ENCODE data around the gene KLF14. TPM values are rescaled to one million over a fixed set of nuclear protein-coding genes. Genes with fewer than 3 reads are reported as not detected.
A peak's percentile ranks its signal among the peaks of the same experiment; 100 is the strongest.

KLF14 gene
- polyA plus RNA-seq, 2 donors, result not detected

GRCh38 chr7:130748531-130749389 is 14.8 kb upstream of the KLF14 start:
- no peaks in the 10 kb centered on the region for H3K4me1 ChIP-seq (ENCODE audit: control insufficient read depth in 2 of 2, insufficient read depth in 2 of 2, low read length in 1 of 2)
- H3K4me3 ChIP-seq (ENCODE audit: low read depth in 1 of 2, low read length in 2 of 2), result no peak overlapping the region
- peaks cover 0 to 3% of the 10 kb centered on the region in 2 donors for H3K27me3 ChIP-seq (ENCODE audit: control insufficient read depth in 1 of 2, insufficient read depth in 2 of 2, low read length in 2 of 2)
- no peaks in the 10 kb centered on the region for H3K36me3 ChIP-seq (ENCODE audit: control insufficient read depth in 2 of 2, insufficient read depth in 2 of 2, low read length in 1 of 2)
- WGBS, 2 donors, result 90 to 94% methylated on average over 5 of the region's 5 CpGs
- H3K27ac ChIP-seq (ENCODE audit: low read depth in 2 of 2, low read length in 1 of 2), result no peak overlapping the region
- no peaks in the 10 kb centered on the region for H3K9me3 ChIP-seq (ENCODE audit: control insufficient read depth in 2 of 2, insufficient read depth in 1 of 2, low read depth in 1 of 2, low read length in 1 of 2)

- Histone ChIP-seq H3K36me3 (ENCODE audit: control insufficient read depth in 2 of 2, insufficient read depth in 2 of 2, low read length in 1 of 2) (no peaks in the 10 kb centered on the region), H3K4me1 (ENCODE audit: control insufficient read depth in 2 of 2, insufficient read depth in 2 of 2, low read length in 1 of 2) (no peaks in the 10 kb centered on the region), H3K9me3 (ENCODE audit: control insufficient read depth in 2 of 2, insufficient read depth in 1 of 2, low read depth in 1 of 2, low read length in 1 of 2) (no peaks in the 10 kb centered on the region), H3K4me3 (ENCODE audit: low read depth in 1 of 2, low read length in 2 of 2) (no peak overlapping the region), H3K27me3 (ENCODE audit: control insufficient read depth in 1 of 2, insufficient read depth in 2 of 2, low read length in 2 of 2) (peaks cover 2 to 3% of the 10 kb centered on the region in 2 donors), H3K27ac (ENCODE audit: low read depth in 2 of 2, low read length in 1 of 2) (no peak overlapping the region)
- 30 to 39% methylated on average over 3 of the region's 3 CpGs for WGBS, 2 donors
Measured at GRCh38 chr7:130741331-130741995, 7.5 kb upstream of the KLF14 start.

GRCh38 chr7:130740606-130741005 is 6.6 kb upstream of the KLF14 start:
- Histone ChIP-seq H3K4me3 (ENCODE audit: low read depth in 1 of 2, low read length in 2 of 2) (no peak overlapping the region), H3K9me3 (ENCODE audit: control insufficient read depth in 2 of 2, insufficient read depth in 1 of 2, low read depth in 1 of 2, low read length in 1 of 2) (no peaks in the 10 kb centered on the region), H3K27me3 (ENCODE audit: control insufficient read depth in 1 of 2, insufficient read depth in 2 of 2, low read length in 2 of 2) (peaks cover 4 to 5% of the 10 kb centered on the region in 2 donors), H3K27ac (ENCODE audit: low read depth in 2 of 2, low read length in 1 of 2) (no peak overlapping the region), H3K4me1 (ENCODE audit: control insufficient read depth in 2 of 2, insufficient read depth in 2 of 2, low read length in 1 of 2) (no peaks in the 10 kb centered on the region), H3K36me3 (ENCODE audit: control insufficient read depth in 2 of 2, insufficient read depth in 2 of 2, low read length in 1 of 2) (no peaks in the 10 kb centered on the region)
- WGBS, 2 donors, result 66 to 76% methylated on average over 4 of the region's 4 CpGs

- Histone ChIP-seq H3K4me1 (ENCODE audit: control insufficient read depth in 2 of 2, insufficient read depth in 2 of 2, low read length in 1 of 2) (no peaks in the 10 kb centered on the region), H3K36me3 (ENCODE audit: control insufficient read depth in 2 of 2, insufficient read depth in 2 of 2, low read length in 1 of 2) (no peaks in the 10 kb centered on the region), H3K27ac (ENCODE audit: low read depth in 2 of 2, low read length in 1 of 2) (no peak overlapping the region), H3K9me3 (ENCODE audit: control insufficient read depth in 2 of 2, insufficient read depth in 1 of 2, low read depth in 1 of 2, low read length in 1 of 2) (peaks cover 15 to 17% of the 10 kb centered on the region in 2 donors), H3K4me3 (ENCODE audit: low read depth in 1 of 2, low read length in 2 of 2) (no peak overlapping the region), H3K27me3 (ENCODE audit: control insufficient read depth in 1 of 2, insufficient read depth in 2 of 2, low read length in 2 of 2) (peaks cover 2 to 29% of the 10 kb centered on the region in 2 donors)
- 52 to 58% methylated on average over 5 of the region's 5 CpGs for WGBS, 2 donors
Measured at GRCh38 chr7:130736298-130736900, 2.4 kb upstream of the KLF14 start.

- Histone ChIP-seq H3K9me3 (ENCODE audit: control insufficient read depth in 2 of 2, insufficient read depth in 1 of 2, low read depth in 1 of 2, low read length in 1 of 2) (peaks cover 15 to 18% of the 10 kb centered on the region in 2 donors), H3K4me1 (ENCODE audit: control insufficient read depth in 2 of 2, insufficient read depth in 2 of 2, low read length in 1 of 2) (no peaks in the 10 kb centered on the region), H3K27ac (ENCODE audit: low read depth in 2 of 2, low read length in 1 of 2) (no peak overlapping the region), H3K36me3 (ENCODE audit: control insufficient read depth in 2 of 2, insufficient read depth in 2 of 2, low read length in 1 of 2) (no peaks in the 10 kb centered on the region), H3K4me3 (ENCODE audit: low read depth in 1 of 2, low read length in 2 of 2) (peak overlapping the region in 1 of 2 donors; percentile 48), H3K27me3 (ENCODE audit: control insufficient read depth in 1 of 2, insufficient read depth in 2 of 2, low read length in 2 of 2) (peaks cover 4 to 30% of the 10 kb centered on the region in 2 donors)
- 19% methylated on average over 13 of the region's 13 CpGs for WGBS, 2 donors
Measured at GRCh38 chr7:130734815-130735716, 1.1 kb upstream of the KLF14 start.

- 16% methylated on average over 62 to 100 of the region's 100 CpGs for WGBS, 2 donors
- Histone ChIP-seq H3K4me1 (ENCODE audit: control insufficient read depth in 2 of 2, insufficient read depth in 2 of 2, low read length in 1 of 2) (no peaks in the 10 kb centered on the region), H3K9me3 (ENCODE audit: control insufficient read depth in 2 of 2, insufficient read depth in 1 of 2, low read depth in 1 of 2, low read length in 1 of 2) (peaks cover 15 to 19% of the 10 kb centered on the region in 2 donors), H3K27ac (ENCODE audit: low read depth in 2 of 2, low read length in 1 of 2) (no peak overlapping the region), H3K36me3 (ENCODE audit: control insufficient read depth in 2 of 2, insufficient read depth in 2 of 2, low read length in 1 of 2) (no peaks in the 10 kb centered on the region), H3K4me3 (ENCODE audit: low read depth in 1 of 2, low read length in 2 of 2) (peak overlapping the region; percentile 48 to 58), H3K27me3 (ENCODE audit: control insufficient read depth in 1 of 2, insufficient read depth in 2 of 2, low read length in 2 of 2) (peaks cover 4 to 35% of the 10 kb centered on the region in 2 donors)
Measured at GRCh38 chr7:130732980-130733930, 752 bp downstream of the KLF14 start.

- Histone ChIP-seq H3K4me1 (ENCODE audit: control insufficient read depth in 2 of 2, insufficient read depth in 2 of 2, low read length in 1 of 2) (no peaks in the 10 kb centered on the region), H3K27ac (ENCODE audit: low read depth in 2 of 2, low read length in 1 of 2) (no peak overlapping the region), H3K36me3 (ENCODE audit: control insufficient read depth in 2 of 2, insufficient read depth in 2 of 2, low read length in 1 of 2) (no peaks in the 10 kb centered on the region), H3K27me3 (ENCODE audit: control insufficient read depth in 1 of 2, insufficient read depth in 2 of 2, low read length in 2 of 2) (peaks cover 0 to 2% of the 10 kb centered on the region in 2 donors), H3K9me3 (ENCODE audit: control insufficient read depth in 2 of 2, insufficient read depth in 1 of 2, low read depth in 1 of 2, low read length in 1 of 2) (peaks cover 0 to 4% of the 10 kb centered on the region in 2 donors), H3K4me3 (ENCODE audit: low read depth in 1 of 2, low read length in 2 of 2) (no peak overlapping the region)
- 76 to 79% methylated on average over 4 of the region's 4 CpGs for WGBS, 2 donors
Measured at GRCh38 chr7:130723784-130724183, 10.2 kb downstream of the KLF14 start.

- WGBS, 2 donors, result 26 to 27% methylated on average over 5 of the region's 5 CpGs
- Histone ChIP-seq H3K4me3 (ENCODE audit: low read depth in 1 of 2, low read length in 2 of 2) (no peak overlapping the region), H3K4me1 (ENCODE audit: control insufficient read depth in 2 of 2, insufficient read depth in 2 of 2, low read length in 1 of 2) (no peaks in the 10 kb centered on the region), H3K9me3 (ENCODE audit: control insufficient read depth in 2 of 2, insufficient read depth in 1 of 2, low read depth in 1 of 2, low read length in 1 of 2) (peaks cover 0 to 4% of the 10 kb centered on the region in 2 donors), H3K36me3 (ENCODE audit: control insufficient read depth in 2 of 2, insufficient read depth in 2 of 2, low read length in 1 of 2) (no peaks in the 10 kb centered on the region), H3K27me3 (ENCODE audit: control insufficient read depth in 1 of 2, insufficient read depth in 2 of 2, low read length in 2 of 2) (peaks cover 0 to 2% of the 10 kb centered on the region in 2 donors), H3K27ac (ENCODE audit: low read depth in 2 of 2, low read length in 1 of 2) (no peak overlapping the region)
Measured at GRCh38 chr7:130721486-130722277, 12.3 kb downstream of the KLF14 start.
